Breast epithelium (tissue), 3 donors: ENCODE data around the gene ABTB2.

Source experiments
- CTCF ChIP-seq, 3 donors: fragments of 450-650 bp; IDR thresholded peaks; one replicate each; pipeline ENCODE4 v1.5.1; 2016 to 2017; ENCODE audit warnings: antibody characterized with exemption in 3 of 3, mild to moderate bottlenecking in 3 of 3, moderate library complexity in 3 of 3
- POLR2AphosphoS5 ChIP-seq, 3 donors: sonication (generic); formaldehyde crosslinking; IDR thresholded peaks; one replicate each; pipeline ENCODE4 v1.6.1; 2017; ENCODE audit warnings: antibody characterized with exemption in 3 of 3

- TF ChIP-seq CTCF (IDR thresholded peaks at IDR 0.05) = no peak
- TF ChIP-seq POLR2AphosphoS5 (IDR thresholded peaks at IDR 0.05) = no peak
These were observed 37.0 kb upstream of the ABTB2 start for GRCh38 chr11:34394771-34395300.
